Measurements from ENCODE around the gene PADI2.

- TF ChIP-seq CTCF (IDR thresholded peaks at IDR 0.05; ENCODE audit: extremely low read depth in 1 of 2, insufficient read depth in 1 of 2, low read depth in 1 of 2, low read length in 2 of 2) (no peak), EZH2 (IDR thresholded peaks at IDR 0.05; ENCODE audit: borderline replicate concordance, low read depth, low read length, severe bottlenecking) (no peak), POLR2A (IDR thresholded peaks at IDR 0.05; ENCODE audit: low read depth, low read length) (no peak)
Observed at GRCh38 chr1:17143760-17144159, 24.5 kb upstream of the PADI2 start.
